Lower lobe of right lung (tissue), 2 donors: ENCODE results near the gene TANK. TPM values are rescaled to one million over a fixed set of nuclear protein-coding genes. Genes with fewer than 3 reads are reported as not detected.
"Not testable (repeated sequence)": the region's sequence is repeated elsewhere in the genome, so short reads cannot be mapped to it uniquely, and the experiment has no call there.

ENCODE experiments used
- ATAC-seq, 2 donors: fragments of 200-7000 bp; cut with Tn5 transposase; one replicate each; pipeline ENCODE4 v1.9.1; 2020 to 2022; ENCODE audit warnings: mild to moderate bottlenecking in 2 of 2, moderate library complexity in 2 of 2
- DNase-seq: peaks from one replicate; pipeline ENCODE4 v3.0.0-alpha.2; 2020
- H3K27ac ChIP-seq: fragments of 200-600 bp; one replicate; pipeline ENCODE4 v1.8.0; 2022
- H3K27me3 ChIP-seq: fragments of 200-600 bp; one replicate; pipeline ENCODE4 v1.8.0; 2022; ENCODE audit warnings: low read depth
- H3K36me3 ChIP-seq: fragments of 200-600 bp; one replicate; pipeline ENCODE4 v1.8.0; 2022; ENCODE audit warnings: mild to moderate bottlenecking
- H3K4me1 ChIP-seq: fragments of 200-600 bp; one replicate; pipeline ENCODE4 v1.8.0; 2022
- H3K4me3 ChIP-seq: fragments of 200-600 bp; one replicate; pipeline ENCODE4 v1.8.0; 2022; ENCODE audit warnings: mild to moderate bottlenecking
- H3K9me3 ChIP-seq: fragments of 200-600 bp; one replicate; pipeline ENCODE4 v1.8.0; 2022
- intact Hi-C: fragments of 100-400 bp; cut with DNase I; formaldehyde crosslinking; loops from one replicate; pipeline ENCODE4 v1.11.0; 2022
- total RNA-seq: library from RNA; stranded (reverse); fragmentation: NEBNext Ultra II Directional; extraction: Animal tissue kit (Norgen Biotek cat#: 25700); gene quantifications from one replicate; pipeline ENCODE4 v1.2.1, GENCODE V29; 2021
- TF ChIP-seq, protein P1 (sequence below): fragments of 200-600 bp; IDR thresholded peaks from one replicate; pipeline ENCODE4 v1.8.0; 2022; ENCODE audit warnings: antibody characterized with exemption, mild to moderate bottlenecking
- donor health status: DM: no; HTN: yes; CAD: no; lungs with severe emphysema.

Gene TANK
- total RNA-seq, 1 donor from 2014 or later: 77.5 TPM

DNA sequence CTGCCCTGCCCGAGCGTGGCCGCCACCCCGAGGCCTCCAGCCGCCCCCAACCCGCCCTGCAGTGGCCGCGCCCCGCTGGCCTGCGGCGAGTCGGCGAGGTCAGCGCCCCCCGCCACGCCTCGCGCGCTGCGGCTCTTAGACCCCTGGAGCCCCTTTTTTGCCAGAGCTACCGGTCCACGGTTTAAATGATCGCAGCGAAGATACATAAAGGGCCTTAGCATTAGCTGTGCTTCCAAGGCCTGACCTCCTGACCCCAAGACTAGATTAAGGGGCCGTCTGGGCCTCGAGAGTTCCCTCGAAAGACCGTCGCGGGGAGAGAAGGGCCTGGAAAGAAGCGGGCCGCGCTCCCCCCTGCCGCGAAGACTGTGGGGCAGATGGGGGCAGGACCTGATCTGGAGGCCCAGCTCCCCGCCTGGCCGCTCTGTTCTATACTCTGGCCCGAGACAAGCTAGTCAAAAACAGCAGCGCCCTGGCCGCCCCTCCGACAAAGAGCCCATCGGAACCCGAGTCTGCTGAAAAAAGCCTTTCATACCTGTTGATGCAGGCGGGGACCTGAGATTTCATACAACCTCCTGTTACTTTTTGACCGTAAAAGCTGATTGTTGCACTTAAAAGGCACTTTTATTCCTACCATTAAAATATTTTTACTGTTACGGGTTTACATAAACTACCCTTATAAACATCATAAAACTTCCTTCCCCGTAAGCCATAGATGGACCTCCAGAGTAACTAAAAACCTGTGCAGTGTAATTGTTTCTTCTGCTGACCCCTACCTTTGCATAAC, 79.3 kb downstream of the TANK start:
- Histone ChIP-seq H3K27ac (peak overlapping the region; percentile 26), H3K27me3 (no peaks in the 10 kb centered on the region), H3K4me1 (peaks cover 8% of the 10 kb centered on the region), H3K9me3 (no peaks in the 10 kb centered on the region), H3K4me3 (peak overlapping the region; percentile 67), H3K36me3 (peaks cover 10% of the 10 kb centered on the region)
- ATAC-seq: peak in 1 of 2 donors; percentile 4
- peak; percentile 46 for DNase-seq
- intact Hi-C loops: no loop called here
- TF ChIP-seq, protein P1, sequence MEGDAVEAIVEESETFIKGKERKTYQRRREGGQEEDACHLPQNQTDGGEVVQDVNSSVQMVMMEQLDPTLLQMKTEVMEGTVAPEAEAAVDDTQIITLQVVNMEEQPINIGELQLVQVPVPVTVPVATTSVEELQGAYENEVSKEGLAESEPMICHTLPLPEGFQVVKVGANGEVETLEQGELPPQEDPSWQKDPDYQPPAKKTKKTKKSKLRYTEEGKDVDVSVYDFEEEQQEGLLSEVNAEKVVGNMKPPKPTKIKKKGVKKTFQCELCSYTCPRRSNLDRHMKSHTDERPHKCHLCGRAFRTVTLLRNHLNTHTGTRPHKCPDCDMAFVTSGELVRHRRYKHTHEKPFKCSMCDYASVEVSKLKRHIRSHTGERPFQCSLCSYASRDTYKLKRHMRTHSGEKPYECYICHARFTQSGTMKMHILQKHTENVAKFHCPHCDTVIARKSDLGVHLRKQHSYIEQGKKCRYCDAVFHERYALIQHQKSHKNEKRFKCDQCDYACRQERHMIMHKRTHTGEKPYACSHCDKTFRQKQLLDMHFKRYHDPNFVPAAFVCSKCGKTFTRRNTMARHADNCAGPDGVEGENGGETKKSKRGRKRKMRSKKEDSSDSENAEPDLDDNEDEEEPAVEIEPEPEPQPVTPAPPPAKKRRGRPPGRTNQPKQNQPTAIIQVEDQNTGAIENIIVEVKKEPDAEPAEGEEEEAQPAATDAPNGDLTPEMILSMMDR: no peak

DNA sequence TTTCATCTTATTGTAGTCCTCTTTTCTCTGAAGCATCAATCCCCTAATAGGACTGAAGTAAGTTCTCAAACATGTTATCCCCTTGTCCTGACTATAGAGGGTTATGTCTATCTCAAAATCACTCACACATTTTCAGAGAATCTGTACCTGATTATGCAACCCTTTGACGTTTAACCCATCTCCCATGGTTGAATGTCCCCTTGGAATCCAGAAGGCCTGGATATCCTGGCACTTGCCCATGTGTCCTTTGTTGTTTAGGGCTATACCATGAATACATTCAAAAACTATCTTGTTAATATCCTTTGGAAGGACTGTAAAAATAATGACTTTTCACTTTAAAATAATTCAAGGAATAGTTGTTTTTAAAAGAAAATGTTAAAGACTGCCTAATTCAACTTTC, 81.7 kb downstream of the TANK start:
- intact Hi-C loops: no loop called here
- Histone ChIP-seq H3K27me3 (no peaks in the 10 kb centered on the region), H3K36me3 (no peaks in the 10 kb centered on the region), H3K4me1 (peaks cover 8% of the 10 kb centered on the region), H3K9me3 (no peaks in the 10 kb centered on the region), H3K4me3 (no peak overlapping the region), H3K27ac (no peak overlapping the region)
- no peak for DNase-seq
- ATAC-seq: no peak
- TF ChIP-seq, protein P1: no peak

DNA sequence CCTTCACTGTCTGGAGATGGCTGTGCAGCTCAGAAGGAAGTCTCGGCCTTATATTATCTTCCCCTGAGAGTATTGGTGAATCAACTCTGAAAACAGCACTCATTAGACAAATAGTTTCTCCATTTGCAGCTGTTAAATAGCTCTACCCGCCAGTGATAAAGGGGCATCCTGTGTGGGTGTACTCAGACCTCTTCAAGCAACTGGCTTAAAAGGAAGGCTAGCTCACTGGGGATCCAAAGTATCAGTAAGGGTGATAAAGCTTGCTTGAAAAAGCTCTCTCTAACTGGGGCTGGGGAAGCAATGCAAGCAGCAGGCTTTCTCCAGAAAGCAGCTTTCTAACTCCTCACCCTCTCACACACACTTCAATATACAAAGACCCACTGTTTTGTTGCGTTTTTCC, 83.1 kb downstream of the TANK start:
- H3K36me3 ChIP-seq: no peaks in the 10 kb centered on the region
- no peak for ATAC-seq
- intact Hi-C loops: no loop called here
- peak overlapping the region; percentile 70 for H3K27ac ChIP-seq
- H3K9me3 ChIP-seq: no peaks in the 10 kb centered on the region
- H3K4me1 ChIP-seq: no peaks in the 10 kb centered on the region
- TF ChIP-seq, protein P1: no peak
- no peak for DNase-seq
- H3K27me3 ChIP-seq: no peaks in the 10 kb centered on the region
- no peak overlapping the region for H3K4me3 ChIP-seq

DNA sequence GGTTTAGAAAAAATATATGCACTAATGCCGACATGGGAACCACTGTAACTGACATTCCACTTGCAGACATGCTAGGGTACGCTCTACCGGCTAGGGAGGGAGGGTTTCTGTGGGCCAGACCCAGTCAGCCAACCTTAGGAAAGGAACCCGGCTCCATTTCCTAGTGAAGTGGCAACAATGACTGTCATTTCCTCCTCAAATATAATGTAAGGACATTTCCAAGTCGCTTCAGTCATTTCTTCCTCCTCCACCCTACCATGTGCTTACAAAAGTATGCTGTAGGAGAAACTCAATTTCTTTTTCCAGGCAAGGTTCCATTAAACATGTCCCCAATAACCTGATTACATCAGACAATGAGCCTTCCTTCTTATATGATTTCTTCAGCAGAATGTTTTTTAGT, 83.7 kb downstream of the TANK start:
- ATAC-seq (peak in 1 of 2 donors; percentile 8), DNase-seq (no peak)
- Histone ChIP-seq H3K4me1 (no peaks in the 10 kb centered on the region), H3K4me3 (peak overlapping the region; percentile 49), H3K9me3 (no peaks in the 10 kb centered on the region), H3K36me3 (no peaks in the 10 kb centered on the region), H3K27ac (peak overlapping the region; percentile 70), H3K27me3 (no peaks in the 10 kb centered on the region)
- intact Hi-C loops: no loop called here
- TF ChIP-seq, protein P1: no peak

DNA sequence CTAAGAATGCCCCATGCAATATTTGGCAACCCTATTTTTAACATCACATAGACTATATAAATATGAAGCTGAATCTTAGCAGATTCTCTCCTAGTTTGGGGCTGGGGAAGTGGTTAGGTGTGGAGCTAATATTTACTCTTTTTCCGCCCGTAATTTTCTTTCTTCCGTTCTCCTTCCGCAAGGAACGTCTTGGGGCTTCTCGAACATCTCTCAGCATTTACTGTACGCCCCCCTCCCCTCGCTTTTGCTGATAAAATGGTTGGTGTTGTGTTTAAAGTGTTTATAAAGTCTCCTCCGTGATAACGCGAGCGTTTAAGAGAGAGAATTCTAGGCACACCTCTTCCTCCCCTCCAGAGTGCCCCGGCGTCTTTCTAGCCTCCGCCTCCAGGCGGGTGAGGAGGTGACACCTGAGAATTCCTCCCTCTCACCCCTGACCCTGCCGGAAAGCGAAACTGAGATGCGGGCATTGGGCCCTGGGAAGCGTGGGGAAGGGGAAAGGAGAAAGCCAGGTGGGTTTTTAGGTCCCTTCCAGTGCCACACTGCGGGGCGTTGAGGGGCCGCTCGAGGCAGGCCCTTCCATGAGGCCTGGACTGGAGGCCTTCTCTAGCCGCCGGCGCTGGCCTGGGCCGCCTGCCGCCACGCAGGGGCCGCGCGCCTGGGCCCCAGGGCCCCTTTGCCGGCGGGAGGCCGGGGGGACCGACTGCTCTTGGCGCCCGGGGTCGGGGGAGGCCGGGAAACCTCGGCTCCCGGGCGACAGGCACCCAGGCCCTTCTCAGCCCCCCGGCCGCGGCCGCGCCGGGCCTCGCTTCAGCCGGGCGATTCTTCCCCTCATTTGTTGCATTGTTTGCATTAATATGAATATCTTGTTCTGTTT, 84.4 kb downstream of the TANK start:
- H3K36me3 ChIP-seq, H3K27me3 ChIP-seq, H3K9me3 ChIP-seq, H3K4me1 ChIP-seq, intact Hi-C loops: not testable (repeated sequence)
- peak; percentile 77 for DNase-seq
- peak overlapping the region; percentile 70 for H3K27ac ChIP-seq
- ATAC-seq: peak; percentile 97 to 99
- H3K4me3 ChIP-seq: peak overlapping the region; percentile 49

DNA sequence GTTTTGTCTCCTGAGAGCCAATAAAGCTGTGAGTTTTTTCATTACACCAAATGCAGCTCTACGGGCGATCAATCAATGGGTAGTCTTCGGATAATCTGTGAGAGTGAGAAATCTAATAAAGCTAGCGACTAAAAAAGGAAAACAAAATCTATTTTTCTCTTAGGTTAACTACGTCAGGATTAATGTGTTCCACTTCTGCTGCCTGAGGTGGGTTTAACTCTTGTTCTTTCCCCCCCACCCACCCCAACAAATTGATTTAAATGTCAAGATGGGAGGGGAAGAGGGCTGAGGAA, 85.0 kb downstream of the TANK start:
- Histone ChIP-seq H3K27ac (peak overlapping the region; percentile 70), H3K9me3 (no peaks in the 10 kb centered on the region), H3K4me3 (peak overlapping the region; percentile 49), H3K36me3 (no peaks in the 10 kb centered on the region), H3K27me3 (no peaks in the 10 kb centered on the region), H3K4me1 (no peaks in the 10 kb centered on the region)
- TF ChIP-seq, protein P1: no peak
- ATAC-seq (no peak), DNase-seq (no peak)
- intact Hi-C loops: no loop called here
